ENCODE results near the gene GSK3B.
A peak's percentile ranks its signal among the peaks of the same experiment; 100 is the strongest.

DNA sequence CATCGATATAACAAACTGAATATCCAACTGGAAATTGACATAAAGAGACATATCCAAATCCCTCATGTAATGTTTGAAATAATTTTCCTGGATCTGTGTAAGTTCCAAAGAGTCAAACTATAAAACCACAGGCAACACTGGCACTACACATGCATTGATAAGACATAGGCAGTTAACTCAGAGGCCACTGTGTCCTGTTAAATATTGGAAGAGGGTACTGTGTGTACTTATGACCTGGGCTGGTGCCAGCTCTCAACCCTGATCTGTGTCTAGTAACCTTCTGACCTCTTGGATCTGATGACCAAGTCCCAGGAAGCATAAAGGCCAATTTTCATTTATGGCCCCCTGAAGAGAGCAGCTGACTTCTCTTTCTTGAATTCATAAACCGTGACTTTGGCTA is 307.8 kb downstream of the GSK3B start:
- TF ChIP-seq CTCF (IDR thresholded peaks at IDR 0.05), result no peak
- peak; percentile 19 for TF ChIP-seq POLR2A (IDR thresholded peaks at IDR 0.05)
